ENCODE measurements around the gene H1-8.

Gene H1-8

DNA sequence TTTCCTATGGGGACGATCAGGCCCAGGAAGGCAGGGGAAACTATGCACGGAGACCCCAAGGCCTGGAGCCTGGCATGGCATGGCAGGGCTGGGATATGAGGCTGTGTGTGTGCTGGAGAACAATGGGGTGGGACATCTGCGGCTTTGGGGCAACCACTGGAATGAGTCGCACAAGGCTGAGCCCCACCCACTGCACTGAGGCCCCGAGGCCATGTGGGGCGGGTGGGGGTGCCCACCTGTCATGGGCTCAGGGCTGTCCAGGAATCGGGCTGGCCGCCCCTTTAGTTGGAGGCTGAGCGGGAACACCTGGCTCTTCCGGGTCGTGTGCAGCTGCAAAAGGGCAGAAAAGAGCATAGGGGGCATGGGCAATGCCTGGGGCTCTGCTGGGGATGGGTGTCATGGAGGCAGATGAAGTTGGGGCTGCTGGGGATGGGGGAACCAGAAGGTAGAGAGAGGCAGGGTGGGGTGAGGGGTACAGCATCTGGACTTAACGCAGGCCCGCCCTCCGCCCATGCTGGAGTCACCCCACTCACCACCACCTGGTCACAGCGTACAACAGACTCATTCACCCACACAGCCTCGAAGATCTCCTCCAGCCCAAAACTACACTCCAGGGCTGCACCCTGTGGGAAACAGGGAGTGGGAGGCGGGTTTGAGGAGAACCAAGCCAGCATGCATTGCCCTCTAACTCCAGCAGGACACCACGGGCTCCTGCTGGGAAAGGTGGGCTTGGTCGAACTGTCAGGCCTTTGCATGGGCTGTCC is 32.4 kb downstream of the H1-8 start:
- no peak for TF ChIP-seq CTCF (IDR thresholded peaks at IDR 0.05)

GRCh38 chr3:129575997-129576384 is 33.0 kb downstream of the H1-8 start:
- TF ChIP-seq CTCF (IDR thresholded peaks at IDR 0.05) = no peak

DNA sequence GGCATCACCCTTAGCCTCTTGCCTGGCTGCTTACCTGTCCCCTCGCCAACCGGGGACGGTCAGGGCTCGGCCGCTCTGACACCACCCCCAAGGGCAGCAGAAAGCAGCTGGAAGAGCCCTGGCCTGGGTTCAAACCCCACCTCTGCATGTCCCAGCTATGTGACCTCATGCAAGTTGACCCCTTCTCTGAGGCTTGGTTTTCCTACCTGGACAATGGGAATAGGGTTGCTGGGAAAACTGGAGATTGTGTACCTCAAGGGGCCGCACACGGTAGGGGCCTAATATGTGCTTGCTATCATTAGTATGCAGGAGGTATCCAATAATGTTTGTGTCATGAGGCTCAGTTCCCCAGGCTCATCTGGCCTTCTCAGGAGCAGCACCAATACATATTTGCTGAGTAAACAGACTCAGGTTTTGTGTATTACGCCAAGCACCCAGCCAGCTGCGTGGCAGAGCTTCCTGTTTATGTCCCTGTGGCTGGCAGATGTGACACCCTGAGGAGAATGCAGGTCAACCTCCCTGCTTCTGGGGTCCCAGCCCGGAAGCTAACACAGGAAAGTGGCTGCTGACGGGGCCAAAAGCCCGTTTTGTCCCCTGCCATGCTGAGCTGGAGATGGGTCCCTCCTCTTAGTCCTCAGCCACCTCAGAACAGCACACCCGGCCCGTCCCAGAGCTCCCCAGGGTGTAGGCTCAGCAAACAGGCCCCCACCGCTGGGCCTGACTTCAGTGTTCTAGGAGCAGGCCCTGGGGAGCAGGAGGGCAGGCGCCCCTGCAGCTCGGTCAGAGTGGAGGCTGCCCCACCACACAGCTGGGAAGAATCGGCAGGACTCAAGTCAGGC is 33.8 kb downstream of the H1-8 start:
- TF ChIP-seq CTCF (IDR thresholded peaks at IDR 0.05) = no peak

- no peak for TF ChIP-seq CTCF (IDR thresholded peaks at IDR 0.05)
Measured at GRCh38 chr3:129577366-129577765, 34.4 kb downstream of the H1-8 start.

DNA sequence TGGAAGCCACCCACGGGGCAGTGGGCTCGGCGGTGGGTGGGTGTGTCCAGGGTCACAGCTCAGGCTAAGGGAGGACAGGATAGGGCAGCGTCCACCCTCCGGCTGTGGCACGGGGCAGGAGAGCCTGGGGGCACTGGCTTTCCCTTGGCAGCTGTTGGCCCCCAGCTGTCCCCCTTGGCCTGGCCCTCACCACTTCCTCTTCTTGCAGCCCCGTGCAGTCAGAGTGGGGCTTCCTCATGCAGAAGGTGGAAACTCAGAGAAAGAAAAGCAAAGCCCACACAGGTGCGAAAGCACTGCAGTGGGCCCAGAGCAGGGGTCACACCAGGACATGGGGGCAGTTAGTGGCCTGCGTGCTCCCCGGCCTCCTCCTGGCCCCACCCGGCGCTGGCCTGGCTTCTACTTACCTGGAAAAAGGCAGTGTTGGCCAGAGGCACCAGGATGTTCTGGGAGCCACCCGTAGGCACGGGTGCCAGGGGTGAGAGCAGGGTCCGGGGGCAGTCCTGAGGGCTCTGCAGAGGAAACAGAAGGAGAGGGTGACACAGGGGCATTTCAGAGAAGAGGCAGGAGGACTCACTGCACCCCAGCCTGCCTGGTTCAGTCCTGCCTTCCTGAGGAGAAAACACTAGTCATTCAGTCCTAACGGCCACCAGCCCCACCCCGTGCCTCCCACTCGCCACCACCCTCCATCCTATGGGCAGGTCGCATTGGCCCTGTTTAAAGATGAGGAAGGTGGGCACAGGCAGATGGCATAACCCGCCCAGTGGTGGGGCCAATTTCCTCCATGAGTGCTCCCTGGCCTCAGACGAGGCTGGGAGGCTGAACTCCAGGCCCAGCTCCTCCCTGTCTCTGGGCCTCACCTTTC is 35.2 kb downstream of the H1-8 start:
- TF ChIP-seq CTCF (IDR thresholded peaks at IDR 0.05) = no peak

DNA sequence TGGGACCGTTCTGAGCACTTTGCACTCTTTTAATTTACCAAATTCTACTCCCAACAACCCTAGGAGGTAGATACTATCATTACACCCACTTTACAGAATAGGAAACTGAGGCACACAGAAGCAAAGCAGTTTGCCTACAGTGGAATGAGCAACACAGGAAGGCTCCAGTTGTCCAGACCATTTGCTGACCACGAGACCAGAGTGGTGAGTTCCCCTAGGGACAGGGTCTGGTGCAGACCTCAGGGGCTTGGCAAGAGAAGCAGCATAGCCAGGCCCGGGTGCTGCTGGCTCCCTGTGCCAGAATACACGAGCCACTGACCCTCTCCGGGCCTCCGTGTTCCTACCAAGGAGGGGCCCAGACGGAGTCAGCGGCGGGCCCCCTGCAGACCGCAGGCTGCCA is 37.0 kb downstream of the H1-8 start:
- TF ChIP-seq CTCF (IDR thresholded peaks at IDR 0.05) = no peak

GRCh38 chr3:129581623-129582022 is 38.6 kb downstream of the H1-8 start:
- no peak for TF ChIP-seq CTCF (IDR thresholded peaks at IDR 0.05)
